ENCODE measurements around the gene HPRT1.

GRCh38 chrX:134545510-134545909, 85.5 kb downstream of the HPRT1 start:
- TF ChIP-seq GATA2 (IDR thresholded peaks at IDR 0.05; ENCODE audit: low read depth, low read length) (no peak), GATA3 (IDR thresholded peaks at IDR 0.05; ENCODE audit: low read depth, low read length) (no peak)
